Muscle layer of duodenum (tissue), 2 donors: ENCODE results near the gene ZNF516.

ENCODE experiments used
- H3K27ac ChIP-seq: one replicate; pipeline ENCODE4 v1.7.0; 2013; ENCODE audit warnings: mild to moderate bottlenecking, low read length
- H3K27me3 ChIP-seq: one replicate; pipeline ENCODE4 v1.7.0; 2013; ENCODE audit warnings: low read depth, mild to moderate bottlenecking, control low read depth, low read length
- H3K36me3 ChIP-seq, 2 donors: one replicate each; pipeline ENCODE4 v1.7.0; 2013; ENCODE audit warnings: low read length in 2 of 2, control low read depth in 1 of 2, mild to moderate bottlenecking in 1 of 2; ENCODE audit not compliant: insufficient read depth in 2 of 2, control insufficient read depth in 1 of 2
- H3K4me1 ChIP-seq, 2 donors: one replicate each; pipeline ENCODE4 v1.7.0; 2013; ENCODE audit warnings: low read length in 2 of 2, mild to moderate bottlenecking in 2 of 2, control low read depth in 1 of 2, moderate library complexity in 1 of 2; ENCODE audit not compliant: insufficient read depth in 2 of 2, control insufficient read depth in 1 of 2
- H3K4me3 ChIP-seq, 2 donors: one replicate each; pipeline ENCODE4 v1.7.0; 2013; ENCODE audit warnings: low read length in 2 of 2, low read depth in 1 of 2, mild to moderate bottlenecking in 1 of 2
- H3K9me3 ChIP-seq, 2 donors: one replicate each; pipeline ENCODE4 v1.7.0; 2013; ENCODE audit warnings: low read length in 2 of 2, control low read depth in 1 of 2, mild to moderate bottlenecking in 1 of 2; ENCODE audit not compliant: control insufficient read depth in 1 of 2
- donor health status: healthy.

The ZNF516 gene

GRCh38 chr18:76420898-76421684 is 74.0 kb downstream of the ZNF516 start:
- Histone ChIP-seq H3K4me3 (no peak overlapping the region), H3K27me3 (no peaks in the 10 kb centered on the region), H3K27ac (no peak overlapping the region), H3K4me1 (peaks cover 0 to 18% of the 10 kb centered on the region in 2 donors), H3K9me3 (no peaks in the 10 kb centered on the region), H3K36me3 (no peaks in the 10 kb centered on the region)

GRCh38 chr18:76419811-76420210 is 75.2 kb downstream of the ZNF516 start:
- Histone ChIP-seq H3K9me3 (no peaks in the 10 kb centered on the region), H3K4me3 (no peak overlapping the region), H3K27ac (no peak overlapping the region), H3K27me3 (no peaks in the 10 kb centered on the region), H3K4me1 (peaks cover 0 to 12% of the 10 kb centered on the region in 2 donors), H3K36me3 (no peaks in the 10 kb centered on the region)

- Histone ChIP-seq H3K27me3 (no peaks in the 10 kb centered on the region), H3K4me1 (peaks cover 0 to 15% of the 10 kb centered on the region in 2 donors), H3K27ac (no peak overlapping the region), H3K9me3 (no peaks in the 10 kb centered on the region), H3K4me3 (peak overlapping the region; percentile 18 to 37), H3K36me3 (no peaks in the 10 kb centered on the region)
These were observed 78.1 kb downstream of the ZNF516 start for GRCh38 chr18:76416911-76417310.

GRCh38 chr18:76414936-76415621 is 80.0 kb downstream of the ZNF516 start:
- Histone ChIP-seq H3K4me3 (no peak overlapping the region), H3K4me1 (peaks cover 0 to 15% of the 10 kb centered on the region in 2 donors), H3K9me3 (no peaks in the 10 kb centered on the region), H3K36me3 (no peaks in the 10 kb centered on the region), H3K27ac (no peak overlapping the region), H3K27me3 (no peaks in the 10 kb centered on the region)

GRCh38 chr18:76412818-76413565 is 82.0 kb downstream of the ZNF516 start:
- Histone ChIP-seq H3K4me3 (no peak overlapping the region), H3K4me1 (peaks cover 0 to 20% of the 10 kb centered on the region in 2 donors), H3K9me3 (no peaks in the 10 kb centered on the region), H3K27ac (no peak overlapping the region), H3K36me3 (no peaks in the 10 kb centered on the region), H3K27me3 (no peaks in the 10 kb centered on the region)

- no peaks in the 10 kb centered on the region for H3K36me3 ChIP-seq
- H3K4me1 ChIP-seq = peaks cover 0 to 25% of the 10 kb centered on the region in 2 donors
- no peak overlapping the region for H3K4me3 ChIP-seq
- no peaks in the 10 kb centered on the region for H3K27me3 ChIP-seq
- H3K9me3 ChIP-seq = no peaks in the 10 kb centered on the region
- no peak overlapping the region for H3K27ac ChIP-seq
These were observed 82.8 kb downstream of the ZNF516 start for GRCh38 chr18:76412010-76412817.

- no peak overlapping the region for H3K4me3 ChIP-seq
- H3K36me3 ChIP-seq = no peaks in the 10 kb centered on the region
- no peak overlapping the region for H3K27ac ChIP-seq
- H3K4me1 ChIP-seq = peaks cover 0 to 18% of the 10 kb centered on the region in 2 donors
- no peaks in the 10 kb centered on the region for H3K9me3 ChIP-seq
- H3K27me3 ChIP-seq = no peaks in the 10 kb centered on the region
These were observed 84.2 kb downstream of the ZNF516 start for GRCh38 chr18:76410660-76411417.

GRCh38 chr18:76410033-76410432 is 85.0 kb downstream of the ZNF516 start:
- H3K27me3 ChIP-seq = no peaks in the 10 kb centered on the region
- H3K36me3 ChIP-seq = no peaks in the 10 kb centered on the region
- no peak overlapping the region for H3K27ac ChIP-seq
- peaks cover 0 to 18% of the 10 kb centered on the region in 2 donors for H3K4me1 ChIP-seq
- H3K9me3 ChIP-seq = no peaks in the 10 kb centered on the region
- no peak overlapping the region for H3K4me3 ChIP-seq

GRCh38 chr18:76408480-76409067 is 86.5 kb downstream of the ZNF516 start:
- no peaks in the 10 kb centered on the region for H3K27me3 ChIP-seq

GRCh38 chr18:76407681-76408080 is 87.4 kb downstream of the ZNF516 start:
- Histone ChIP-seq H3K9me3 (no peaks in the 10 kb centered on the region), H3K4me3 (no peak overlapping the region), H3K4me1 (peaks cover 0 to 18% of the 10 kb centered on the region in 2 donors), H3K27me3 (no peaks in the 10 kb centered on the region), H3K36me3 (no peaks in the 10 kb centered on the region), H3K27ac (no peak overlapping the region)

More at GRCh38 chr18:76408480-76409067, 86.5 kb downstream of the ZNF516 start:
- H3K36me3 ChIP-seq = no peaks in the 10 kb centered on the region
- no peaks in the 10 kb centered on the region for H3K9me3 ChIP-seq
- peaks cover 0 to 18% of the 10 kb centered on the region in 2 donors for H3K4me1 ChIP-seq
- H3K4me3 ChIP-seq = no peak overlapping the region
- no peak overlapping the region for H3K27ac ChIP-seq
